ENCODE results near the gene ATP5MC2.
"Not testable (repeated sequence)": the region's sequence is repeated elsewhere in the genome, so short reads cannot be mapped to it uniquely, and the experiment has no call there.

- TF ChIP-seq EZH2 (IDR thresholded peaks at IDR 0.05); POLR2AphosphoS5 (IDR thresholded peaks at IDR 0.05; ENCODE audit: borderline replicate concordance, low read depth, low read length); FOXP2 (optimal IDR thresholded peaks at IDR 0.05; ENCODE audit: control extremely low read depth, extremely low read length, insufficient read depth): not testable (repeated sequence)
Observed at GRCh38 chr12:53646300-53646699, 29.6 kb downstream of the ATP5MC2 start.
